Fibroblast of skin of back (primary cell): Measurements from ENCODE around the gene CFAP91. TPM values are rescaled to one million over a fixed set of nuclear protein-coding genes. Genes with fewer than 3 reads are reported as not detected.

ENCODE experiments used
- DNase-seq: peaks from one replicate; pipeline ENCODE4 v3.0.0-alpha.2; 2013
- polyA plus RNA-seq, 2 experiments: library from polyadenylated mRNA; unstranded; fragments of 120-200 nt; gene quantifications; one replicate each; pipeline ENCODE4 v1.2.1, GENCODE V29; 2013; ENCODE audit not compliant: insufficient read length in 2 of 2

CFAP91 gene
- polyA plus RNA-seq (2013, experiment 1 of 2; ENCODE audit: insufficient read length) = 0.62 TPM
- polyA plus RNA-seq (2013, experiment 2 of 2; ENCODE audit: insufficient read length) = 0.43 TPM

- peak; percentile 91 for DNase-seq
Measured at GRCh38 chr3:119702530-119703527, at the start of gene CFAP91. CFAP91 (plus strand) TSS chr3:119703022; CDS start chr3:119703099, 77 bp downstream.

GRCh38 chr3:119653876-119654275 lies 48.9 kb upstream of the CFAP91 start:
- DNase-seq = no peak

- DNase-seq = peak; percentile 23
Measured at GRCh38 chr3:119657887-119658702, 44.7 kb upstream of the CFAP91 start.

GRCh38 chr3:119658994-119659393 lies 43.8 kb upstream of the CFAP91 start:
- DNase-seq = no peak

- DNase-seq = no peak
Measured at GRCh38 chr3:119659606-119660291, 43.1 kb upstream of the CFAP91 start.

- DNase-seq = peak; percentile 77
Measured at GRCh38 chr3:119660474-119661440, 42.1 kb upstream of the CFAP91 start, which contains the start of gene POPDC2. POPDC2 (minus strand) TSS chr3:119660589; CDS start chr3:119660423, 166 bp downstream.

GRCh38 chr3:119662604-119663373 lies 40.0 kb upstream of the CFAP91 start:
- peak; percentile 38 for DNase-seq

- DNase-seq = peak; percentile 51
Measured at GRCh38 chr3:119663885-119664284, 38.9 kb upstream of the CFAP91 start.

- no peak for DNase-seq
Measured at GRCh38 chr3:119664370-119664769, 38.5 kb upstream of the CFAP91 start.

- DNase-seq = peak; percentile 44
Measured at GRCh38 chr3:119664850-119665379, 37.9 kb upstream of the CFAP91 start.

GRCh38 chr3:119665954-119666559 lies 36.8 kb upstream of the CFAP91 start:
- DNase-seq = no peak

- peak; percentile 19 for DNase-seq
Measured at GRCh38 chr3:119669906-119670570, 32.8 kb upstream of the CFAP91 start.

GRCh38 chr3:119672776-119673175 lies 30.0 kb upstream of the CFAP91 start:
- no peak for DNase-seq

GRCh38 chr3:119673875-119674274 lies 28.9 kb upstream of the CFAP91 start:
- DNase-seq = no peak

GRCh38 chr3:119675188-119675874 lies 27.5 kb upstream of the CFAP91 start:
- DNase-seq = no peak

- no peak for DNase-seq
Measured at GRCh38 chr3:119676020-119676419, 26.8 kb upstream of the CFAP91 start.

- DNase-seq = peak; percentile 95
Measured at GRCh38 chr3:119676771-119677640, 25.8 kb upstream of the CFAP91 start, which contains the start of gene COX17. COX17 (minus strand) TSS chr3:119677406; CDS start chr3:119677310, 96 bp downstream.
